Mucosa of rectum (tissue), 2 donors: ENCODE data around the gene FCN2.

Experiments used
- H3K27ac ChIP-seq, 2 donors: one replicate each; pipeline ENCODE4 v1.7.0; 2013; ENCODE audit warnings: inconsistent platforms in 2 of 2, low read depth in 2 of 2, low read length in 2 of 2
- H3K27me3 ChIP-seq, 2 donors: one replicate each; pipeline ENCODE4 v1.7.0; 2013; ENCODE audit warnings: low read length in 2 of 2; ENCODE audit not compliant: control insufficient read depth in 2 of 2, insufficient read depth in 2 of 2
- H3K36me3 ChIP-seq, 2 donors: one replicate each; pipeline ENCODE4 v1.7.0; 2013; ENCODE audit warnings: low read length in 2 of 2; ENCODE audit not compliant: control insufficient read depth in 2 of 2, insufficient read depth in 2 of 2
- H3K4me1 ChIP-seq, 2 donors: one replicate each; pipeline ENCODE4 v1.7.0; 2013; ENCODE audit warnings: low read length in 2 of 2, mild to moderate bottlenecking in 1 of 2; ENCODE audit not compliant: control insufficient read depth in 2 of 2, insufficient read depth in 2 of 2
- H3K4me3 ChIP-seq, 2 donors: one replicate each; pipeline ENCODE4 v1.7.0; 2013; ENCODE audit warnings: low read length in 2 of 2
- H3K9ac ChIP-seq, 2 donors: one replicate each; pipeline ENCODE4 v1.7.0; 2013; ENCODE audit warnings: low read length in 2 of 2, low read depth in 1 of 2, mild to moderate bottlenecking in 1 of 2
- H3K9me3 ChIP-seq, 2 donors: one replicate each; pipeline ENCODE4 v1.7.0; 2013; ENCODE audit warnings: low read length in 2 of 2; ENCODE audit not compliant: control insufficient read depth in 2 of 2
- donor health status: healthy.
- donor health status: Normal muscosa, but diverticular disease.

Gene FCN2

GRCh38 chr9:134912126-134912840 lies 31.7 kb downstream of the FCN2 start:
- H3K4me3 ChIP-seq = no peak overlapping the region
- no peak overlapping the region for H3K27ac ChIP-seq
- H3K27me3 ChIP-seq = no peaks in the 10 kb centered on the region
- no peak overlapping the region for H3K9ac ChIP-seq
- H3K36me3 ChIP-seq = no peaks in the 10 kb centered on the region
- H3K9me3 ChIP-seq = no peaks in the 10 kb centered on the region
- H3K4me1 ChIP-seq = no peaks in the 10 kb centered on the region

- Histone ChIP-seq H3K27me3 (no peaks in the 10 kb centered on the region), H3K36me3 (no peaks in the 10 kb centered on the region), H3K9ac (no peak overlapping the region), H3K4me3 (no peak overlapping the region), H3K27ac (no peak overlapping the region), H3K9me3 (no peaks in the 10 kb centered on the region), H3K4me1 (no peaks in the 10 kb centered on the region)
Observed at GRCh38 chr9:134913041-134913712, 32.6 kb downstream of the FCN2 start.

GRCh38 chr9:134913713-134914500 lies 33.3 kb downstream of the FCN2 start:
- no peaks in the 10 kb centered on the region for H3K27me3 ChIP-seq
- no peak overlapping the region for H3K9ac ChIP-seq
- no peak overlapping the region for H3K27ac ChIP-seq

GRCh38 chr9:134914501-134914834 lies 33.9 kb downstream of the FCN2 start:
- H3K4me1 ChIP-seq = no peaks in the 10 kb centered on the region
- H3K36me3 ChIP-seq = no peaks in the 10 kb centered on the region
- no peaks in the 10 kb centered on the region for H3K9me3 ChIP-seq
- H3K4me3 ChIP-seq = no peak overlapping the region
- no peaks in the 10 kb centered on the region for H3K27me3 ChIP-seq
- no peak overlapping the region for H3K9ac ChIP-seq
- no peak overlapping the region for H3K27ac ChIP-seq

More at GRCh38 chr9:134913713-134914500, 33.3 kb downstream of the FCN2 start:
- Histone ChIP-seq H3K36me3 (no peaks in the 10 kb centered on the region), H3K4me3 (no peak overlapping the region), H3K4me1 (no peaks in the 10 kb centered on the region), H3K9me3 (no peaks in the 10 kb centered on the region)

GRCh38 chr9:134915046-134915985 lies 34.7 kb downstream of the FCN2 start:
- H3K9ac ChIP-seq = no peak overlapping the region
- no peak overlapping the region for H3K4me3 ChIP-seq
- H3K27ac ChIP-seq = no peak overlapping the region

GRCh38 chr9:134916161-134916665 lies 35.6 kb downstream of the FCN2 start:
- H3K27me3 ChIP-seq = no peaks in the 10 kb centered on the region
- H3K36me3 ChIP-seq = no peaks in the 10 kb centered on the region
- no peaks in the 10 kb centered on the region for H3K9me3 ChIP-seq
- H3K4me1 ChIP-seq = no peaks in the 10 kb centered on the region
- no peak overlapping the region for H3K27ac ChIP-seq
- no peak overlapping the region for H3K4me3 ChIP-seq
- H3K9ac ChIP-seq = no peak overlapping the region

More at GRCh38 chr9:134915046-134915985, 34.7 kb downstream of the FCN2 start:
- H3K9me3 ChIP-seq = no peaks in the 10 kb centered on the region
- no peaks in the 10 kb centered on the region for H3K27me3 ChIP-seq
- no peaks in the 10 kb centered on the region for H3K36me3 ChIP-seq
- no peaks in the 10 kb centered on the region for H3K4me1 ChIP-seq

GRCh38 chr9:134917431-134918373 lies 37.1 kb downstream of the FCN2 start, which contains the start of gene FCN1:
Gene FCN1 (minus strand): TSS chr9:134917912. CDS start chr9:134917871, 41 bp downstream.
- no peak within 1 kb of the TSS for H3K4me3 ChIP-seq
- H3K9ac ChIP-seq = no peak within 1 kb of the TSS
- no peaks in the 10 kb centered on the region for H3K36me3 ChIP-seq
- no peaks in the 10 kb centered on the region for H3K27me3 ChIP-seq
- H3K9me3 ChIP-seq = no peaks in the 10 kb centered on the region
- H3K27ac ChIP-seq = no peak within 1 kb of the TSS
- H3K4me1 ChIP-seq = no peaks in the 10 kb centered on the region

GRCh38 chr9:134918646-134919045 lies 38.0 kb downstream of the FCN2 start:
- no peaks in the 10 kb centered on the region for H3K4me1 ChIP-seq
- H3K27me3 ChIP-seq = no peaks in the 10 kb centered on the region
- H3K27ac ChIP-seq = no peak overlapping the region
- no peak overlapping the region for H3K4me3 ChIP-seq
- H3K36me3 ChIP-seq = no peaks in the 10 kb centered on the region
- H3K9ac ChIP-seq = no peak overlapping the region
- no peaks in the 10 kb centered on the region for H3K9me3 ChIP-seq

GRCh38 chr9:134919303-134919702 lies 38.7 kb downstream of the FCN2 start:
- H3K4me3 ChIP-seq = no peak overlapping the region
- no peaks in the 10 kb centered on the region for H3K27me3 ChIP-seq
- no peak overlapping the region for H3K9ac ChIP-seq
- H3K27ac ChIP-seq = no peak overlapping the region
- H3K36me3 ChIP-seq = no peaks in the 10 kb centered on the region
- no peaks in the 10 kb centered on the region for H3K9me3 ChIP-seq
- H3K4me1 ChIP-seq = no peaks in the 10 kb centered on the region
